ENCODE measurements around the gene SRP19.
"Not testable (repeated sequence)": the region's sequence is repeated elsewhere in the genome, so short reads cannot be mapped to it uniquely, and the experiment has no call there.

Gene SRP19

DNA sequence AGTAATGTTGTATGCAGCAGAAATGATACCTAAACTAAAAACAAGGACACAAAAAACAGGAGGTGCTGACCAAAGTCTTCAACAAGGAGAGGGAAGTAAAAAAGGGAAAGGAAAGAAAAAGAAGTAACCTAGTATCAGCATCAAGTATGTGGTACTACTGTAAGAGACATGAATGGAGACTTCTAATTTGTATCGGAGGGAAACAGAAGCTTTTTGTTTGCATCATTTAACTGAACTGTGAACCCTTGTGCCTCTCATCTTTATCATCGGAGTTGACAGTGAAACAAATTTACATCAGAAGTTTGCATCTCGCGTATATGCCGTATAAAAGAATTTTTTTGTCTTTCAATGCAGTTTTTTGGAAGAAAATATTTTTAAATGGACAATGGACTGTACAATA is 6.3 kb downstream of the SRP19 start:
- no peak for FAIRE-seq
- no peak for DNase-seq (ENCODE audit: extremely low spot score, insufficient read length, low read depth)

GRCh38 chr5:112869948-112870347 is 8.9 kb downstream of the SRP19 start:
- FAIRE-seq = peak; percentile 59
- no peak for DNase-seq (ENCODE audit: extremely low spot score, insufficient read length, low read depth)

- DNase-seq (ENCODE audit: extremely low spot score, insufficient read length, low read depth) (no peak), FAIRE-seq (no peak)
Measured at GRCh38 chr5:112870966-112871365, 9.9 kb downstream of the SRP19 start.

GRCh38 chr5:112876362-112876761 is 15.3 kb downstream of the SRP19 start:
- DNase-seq (ENCODE audit: extremely low spot score, insufficient read length, low read depth) (no peak), FAIRE-seq (no peak)

DNA sequence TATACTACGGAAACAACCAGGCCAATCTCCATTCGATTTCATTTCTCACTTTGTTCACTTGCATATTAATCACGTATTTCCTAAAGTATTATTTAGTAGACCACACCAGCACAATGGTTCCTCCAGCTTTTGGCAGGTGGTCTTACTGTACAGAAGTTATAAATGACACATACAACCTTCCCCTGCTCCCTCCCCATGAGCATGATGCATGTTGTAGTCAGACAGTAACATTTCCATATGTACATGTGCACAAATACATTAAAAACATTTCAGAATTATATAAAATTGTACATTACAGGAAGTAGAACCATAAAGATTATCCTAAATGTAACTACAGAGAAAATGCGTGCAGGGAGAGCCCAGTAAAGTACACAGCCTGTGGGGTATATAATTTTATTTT is 17.0 kb downstream of the SRP19 start:
- FAIRE-seq = no peak
- no peak for DNase-seq (ENCODE audit: extremely low spot score, insufficient read length, low read depth)

DNA sequence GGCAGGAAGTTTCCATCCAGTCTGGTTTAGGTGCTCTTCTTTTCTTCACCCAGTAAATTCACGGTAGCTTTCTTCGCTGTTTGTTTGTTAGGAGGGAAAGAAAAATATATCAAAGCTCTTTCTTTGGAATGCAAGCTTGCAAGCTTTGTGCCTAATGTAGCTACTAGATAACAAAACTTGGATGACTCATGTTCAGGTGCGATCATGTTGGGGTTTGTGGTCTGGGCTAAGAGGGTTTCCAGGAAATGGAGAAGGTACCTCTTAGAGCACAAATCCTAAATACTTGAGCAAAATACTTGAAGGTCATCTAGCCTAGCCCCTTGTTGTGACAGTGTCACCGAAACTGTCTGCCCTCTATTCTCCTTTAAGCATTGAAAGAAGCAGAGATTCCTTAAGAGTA is 17.7 kb downstream of the SRP19 start:
- FAIRE-seq (no peak), DNase-seq (ENCODE audit: extremely low spot score, insufficient read length, low read depth) (no peak)

DNA sequence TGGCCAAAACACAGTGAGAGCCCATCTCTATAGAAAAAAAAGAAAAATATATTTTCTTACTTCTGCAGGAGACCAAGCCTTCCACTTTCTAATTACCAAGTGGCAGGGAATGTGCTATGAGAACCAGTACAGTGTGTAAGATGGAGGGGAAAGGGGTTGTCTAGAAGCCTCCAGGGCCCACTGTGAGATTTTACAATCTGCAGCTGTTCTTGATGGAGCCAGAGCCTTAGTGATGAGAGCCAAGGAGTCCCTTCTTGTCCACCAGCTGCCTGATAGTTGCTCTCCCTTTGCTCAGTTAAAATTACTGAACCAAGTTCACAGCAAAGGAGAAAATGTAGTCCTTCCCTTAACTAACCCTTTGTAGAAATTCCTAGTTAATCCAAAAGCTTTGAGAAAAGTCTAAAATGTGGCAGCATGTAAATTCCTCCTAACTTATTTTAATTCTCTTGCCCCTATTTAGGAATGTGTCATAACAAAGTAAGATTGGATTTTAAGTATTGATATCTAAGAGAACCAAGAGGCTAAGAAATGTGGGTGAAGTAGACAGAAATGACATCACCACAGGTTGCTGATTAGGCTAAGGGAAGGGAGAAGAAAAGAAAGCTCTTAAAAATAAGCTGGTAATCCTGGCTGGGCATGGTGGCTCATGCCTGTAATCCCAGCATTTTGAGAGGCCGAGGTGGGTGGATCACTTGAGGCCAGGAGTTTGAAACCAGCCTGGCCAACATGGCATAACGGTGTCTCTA is 19.3 kb downstream of the SRP19 start:
- FAIRE-seq = no peak
- DNase-seq (ENCODE audit: extremely low spot score, insufficient read length, low read depth) = no peak

GRCh38 chr5:112883192-112883591 is 22.1 kb downstream of the SRP19 start:
- DNase-seq (ENCODE audit: extremely low spot score, insufficient read length, low read depth) (no peak), FAIRE-seq (no peak)

DNA sequence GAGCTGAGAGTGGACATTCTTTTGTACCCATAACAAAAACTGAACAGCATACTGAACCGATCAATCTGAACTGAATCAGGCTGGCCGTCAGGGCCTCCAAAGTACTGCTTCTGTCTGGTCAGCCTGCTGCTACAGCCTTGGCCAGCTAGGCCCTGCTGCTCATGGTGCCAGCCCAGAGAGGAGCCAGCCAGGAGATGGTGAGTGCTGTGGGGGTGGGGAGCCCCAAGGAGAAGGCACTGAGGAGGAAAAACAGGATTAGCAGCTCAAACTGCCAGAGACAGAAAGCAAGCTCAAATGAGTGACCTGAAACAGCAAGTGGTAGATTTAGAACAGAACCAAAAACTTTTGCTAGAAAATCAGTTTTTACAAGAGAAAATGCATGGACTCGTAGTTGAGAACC is 23.9 kb downstream of the SRP19 start:
- DNase-seq (ENCODE audit: extremely low spot score, insufficient read length, low read depth) (no peak), FAIRE-seq (no peak)

- FAIRE-seq = no peak
- no peak for DNase-seq (ENCODE audit: extremely low spot score, insufficient read length, low read depth)
Measured at GRCh38 chr5:112886975-112887374, 25.9 kb downstream of the SRP19 start.

- not testable (repeated sequence) for FAIRE-seq; DNase-seq (ENCODE audit: extremely low spot score, insufficient read length, low read depth)
Measured at GRCh38 chr5:112892066-112892465, 31.0 kb downstream of the SRP19 start.

- DNase-seq (ENCODE audit: extremely low spot score, insufficient read length, low read depth) (no peak), FAIRE-seq (no peak)
Measured at GRCh38 chr5:112892776-112893175, 31.7 kb downstream of the SRP19 start.

DNA sequence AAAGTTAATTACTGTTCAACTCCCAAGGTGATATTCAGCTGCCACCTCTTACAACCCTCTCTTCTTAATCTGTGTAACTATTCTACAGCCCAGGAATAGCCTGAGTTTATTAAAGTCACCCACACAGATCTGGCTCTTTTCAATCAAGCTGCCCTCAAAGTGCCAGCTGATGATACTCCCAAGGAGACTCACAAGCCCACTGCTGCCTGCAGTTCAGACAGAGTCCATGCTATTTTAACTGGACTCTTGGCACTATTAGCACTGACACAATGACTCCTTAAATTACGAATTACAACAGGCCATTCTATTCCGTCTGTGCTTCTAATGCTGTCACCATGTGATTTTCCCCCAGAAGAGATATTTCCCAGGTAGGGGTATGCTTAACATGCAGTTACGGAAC is 34.6 kb downstream of the SRP19 start:
- FAIRE-seq = no peak
- no peak for DNase-seq (ENCODE audit: extremely low spot score, insufficient read length, low read depth)

GRCh38 chr5:112902561-112902960 is 41.5 kb downstream of the SRP19 start:
- FAIRE-seq = no peak

DNA sequence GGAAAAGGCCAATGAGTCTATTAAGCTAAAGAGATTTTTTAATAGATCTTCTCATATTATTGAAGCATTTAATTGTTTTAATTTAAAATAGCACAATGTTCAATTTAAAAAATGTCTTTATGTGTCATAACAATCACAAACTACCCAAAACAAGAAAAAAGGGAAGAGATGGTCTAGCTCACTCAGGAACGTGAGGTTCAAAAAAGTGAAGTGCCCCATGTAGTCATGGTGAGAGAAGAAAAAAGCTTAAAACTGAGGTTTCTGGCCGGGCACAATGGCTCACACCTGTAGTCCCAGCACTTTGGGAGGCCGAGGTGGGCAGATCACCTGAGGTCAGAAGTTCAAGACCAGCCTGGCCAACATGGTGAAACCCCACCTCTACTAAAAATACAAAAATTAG is 43.9 kb downstream of the SRP19 start:
- FAIRE-seq; DNase-seq (ENCODE audit: extremely low spot score, insufficient read length, low read depth): not testable (repeated sequence)

More at GRCh38 chr5:112902561-112902960, 41.5 kb downstream of the SRP19 start:
- DNase-seq (ENCODE audit: extremely low spot score, insufficient read length, low read depth) = no peak

DNA sequence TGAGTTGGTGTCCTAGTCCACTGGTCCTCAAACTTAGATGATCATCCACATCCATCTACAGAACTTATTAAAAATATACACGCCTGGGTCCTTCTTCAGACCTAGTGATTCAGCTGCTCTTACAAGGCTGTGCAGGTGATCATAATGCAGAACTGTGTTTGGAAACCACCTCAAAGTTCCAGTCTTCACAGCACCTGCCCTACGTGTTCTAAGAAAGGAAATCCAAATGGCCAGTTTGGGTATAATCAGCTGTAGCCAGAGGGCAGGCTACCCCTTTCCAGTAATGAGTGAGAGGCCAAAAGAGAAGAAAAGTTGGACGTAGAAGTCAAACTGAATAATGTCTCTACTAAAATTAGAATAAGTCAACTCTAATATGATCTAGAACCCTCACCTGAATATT is 45.5 kb downstream of the SRP19 start:
- DNase-seq (ENCODE audit: extremely low spot score, insufficient read length, low read depth) = no peak
- no peak for FAIRE-seq

- DNase-seq (ENCODE audit: extremely low spot score, insufficient read length, low read depth) (no peak), FAIRE-seq (no peak)
Measured at GRCh38 chr5:112907166-112907631, 46.1 kb downstream of the SRP19 start.

DNA sequence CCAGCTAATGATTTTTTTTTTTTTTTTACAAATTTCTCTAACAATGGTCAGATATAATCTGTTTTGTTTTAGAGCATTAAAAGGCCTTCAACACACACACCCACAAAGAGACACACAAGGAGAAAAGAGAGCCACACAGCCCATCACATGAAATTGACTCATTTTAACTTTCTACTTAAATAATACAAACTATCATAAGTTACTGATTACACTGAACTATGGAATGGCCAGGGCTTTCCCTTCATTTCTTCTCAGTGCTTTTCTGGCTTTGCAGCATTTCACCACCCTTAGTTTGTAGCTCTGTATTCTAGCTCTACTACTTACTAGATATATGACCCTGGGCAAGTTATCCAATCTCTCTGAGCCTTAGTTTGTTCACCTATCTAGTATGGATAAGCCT is 47.8 kb downstream of the SRP19 start:
- no peak for DNase-seq (ENCODE audit: extremely low spot score, insufficient read length, low read depth)
- FAIRE-seq = no peak

DNA sequence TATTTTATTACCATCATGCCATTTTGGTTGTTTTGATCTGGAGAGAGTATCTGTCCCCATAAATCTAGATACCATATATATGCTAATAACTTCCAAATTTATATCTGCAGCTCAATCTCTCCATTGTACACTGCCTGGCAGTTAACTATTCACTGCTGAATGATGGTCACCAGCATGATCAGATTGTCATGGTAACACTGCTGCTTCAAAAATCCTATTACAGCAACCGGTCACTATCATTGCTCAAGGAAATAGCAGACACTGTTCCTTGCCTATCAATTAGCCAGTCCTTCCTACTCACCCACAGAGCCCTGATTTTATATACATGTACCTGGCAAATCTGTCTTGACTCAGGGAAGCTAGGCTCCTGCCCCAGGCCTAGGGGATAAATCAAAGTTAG is 49.4 kb downstream of the SRP19 start:
- no peak for DNase-seq (ENCODE audit: extremely low spot score, insufficient read length, low read depth)
- no peak for FAIRE-seq

GRCh38 chr5:112914584-112914983 is 53.5 kb downstream of the SRP19 start:
- DNase-seq (ENCODE audit: extremely low spot score, insufficient read length, low read depth) (no peak), FAIRE-seq (no peak)

DNA sequence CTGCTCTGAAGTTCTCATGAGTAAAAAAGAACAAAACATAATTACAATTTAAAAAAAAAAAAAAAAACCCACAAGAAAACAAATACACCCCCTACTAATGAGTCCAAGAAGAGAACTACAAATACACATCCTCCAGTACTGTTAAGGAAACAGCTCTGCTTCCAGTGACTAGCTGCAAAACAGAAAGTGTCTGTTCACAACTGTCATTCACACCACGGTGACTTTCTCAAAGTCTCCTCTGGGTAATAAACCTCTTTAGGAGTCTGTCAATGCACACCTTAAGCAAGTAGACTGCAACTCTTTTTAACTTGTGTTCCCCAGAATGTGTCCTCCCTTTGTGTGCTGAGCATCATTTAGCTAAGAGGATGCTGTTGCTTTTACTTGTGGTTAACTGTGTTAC is 54.7 kb downstream of the SRP19 start:
- DNase-seq (ENCODE audit: extremely low spot score, insufficient read length, low read depth) = no peak
- FAIRE-seq = peak; percentile 66

DNA sequence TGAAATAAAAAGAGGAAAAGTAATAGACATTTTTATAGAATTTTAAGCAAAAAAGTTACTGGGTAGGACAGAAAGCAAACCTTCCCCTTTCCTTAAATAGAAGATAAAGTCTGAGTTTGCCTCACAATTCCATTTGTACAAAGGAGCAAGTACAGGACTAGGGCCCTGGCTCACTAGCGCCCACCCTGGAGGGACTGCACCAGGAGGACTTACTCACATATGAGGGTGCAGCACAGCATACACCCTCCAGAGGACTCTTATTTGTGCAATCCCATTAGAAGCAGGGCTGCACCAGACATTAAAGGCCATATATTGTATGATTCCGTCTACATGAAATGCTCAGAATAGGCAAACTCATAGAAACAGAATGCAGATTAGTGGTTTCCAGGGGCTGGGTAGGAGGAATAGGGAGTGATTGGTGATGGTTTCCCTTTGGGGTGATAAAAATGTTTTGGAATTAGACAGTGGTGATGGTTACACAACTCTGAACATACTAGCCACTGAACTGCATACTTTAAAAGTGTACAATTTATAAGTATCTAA is 56.4 kb downstream of the SRP19 start:
- FAIRE-seq (no peak), DNase-seq (ENCODE audit: extremely low spot score, insufficient read length, low read depth) (no peak)

All from GM18507 (cell line).